GM12878 (cell line): ENCODE results near the gene PIK3R3. TPM values are rescaled to one million over a fixed set of nuclear protein-coding genes. Genes with fewer than 3 reads are reported as not detected.

Source experiments
- ATAC-seq: fragments of 200-7000 bp; cut with Tn5 transposase; 3 replicates; pipeline ENCODE4 v1.9.1; 2020; ENCODE audit warnings: mild to moderate bottlenecking, moderate library complexity
- BruUV-seq: library from RNA; stranded (reverse); fragments of 400-500 nt; replicated peaks from 2 replicates; lab custom pipeline; 2021; lab: Mats Ljungman, UMichigan
- CTCF ChIA-PET: fragments of 300-600 bp; sonication (Branson Sonifier 250); formaldehyde crosslinking; extraction: SDS; loops from one replicate; lab custom pipeline; 2021; ENCODE audit warnings: inconsistent platforms; lab: Yijun Ruan, JAX
- POLR2A ChIA-PET: fragments of 350-600 bp; formaldehyde crosslinking; extraction: SDS; loops from one replicate; lab custom pipeline; 2021; ENCODE audit warnings: inconsistent platforms; lab: Charles Lee
- RAD21 ChIA-PET: fragments of 300-600 bp; sonication (Branson Sonifier 250); formaldehyde crosslinking; loops from one replicate; lab custom pipeline; 2023; ENCODE audit warnings: antibody characterized with exemption; ENCODE audit not compliant: unreplicated experiment; lab: Charles Lee
- SMC1A ChIA-PET: fragments of 300-600 bp; sonication (Branson Sonifier 250); formaldehyde crosslinking; loops from one replicate; lab custom pipeline; 2023; ENCODE audit not compliant: unreplicated experiment, uncharacterized antibody; lab: Charles Lee
- DNase-seq: peaks from one replicate; pipeline ENCODE4 v3.0.0-alpha.2; 2011; ENCODE audit warnings: low read depth, low spot score
- FAIRE-seq: peaks from 3 replicates; lab custom pipeline; 2011; peaks lifted over from hg19 to GRCh38; lab: Jason Lieb, UNC
- H2AFZ ChIP-seq: 2 replicates; pipeline ENCODE4 v1.6.0; 2011; ENCODE audit warnings: low read depth, low read length, control low read depth; ENCODE audit not compliant: control insufficient read depth
- H3K27ac ChIP-seq: 2 replicates; pipeline ENCODE4 v1.5.1; 2011; ENCODE audit warnings: control low read depth; ENCODE audit not compliant: control insufficient read depth, insufficient read depth
- H3K27me3 ChIP-seq, 2 experiments: replicated peaks in 1 of 2; 2 replicates each; pipeline versions ENCODE4 v1.6.0 to v1.6.1; 2011; ENCODE audit warnings: low read length in 1 of 2; ENCODE audit not compliant: control insufficient read depth in 2 of 2, insufficient read depth in 2 of 2
- H3K36me3 ChIP-seq, 2 experiments: 2 replicates each; pipeline ENCODE4 v1.5.1; 2011; ENCODE audit warnings: low read length in 1 of 2; ENCODE audit not compliant: control insufficient read depth in 2 of 2, insufficient read depth in 2 of 2
- H3K4me1 ChIP-seq: 2 replicates; pipeline ENCODE4 v1.6.1; 2011; ENCODE audit warnings: mild to moderate bottlenecking, low read length, moderate library complexity, mixed read lengths; ENCODE audit not compliant: control insufficient read depth, insufficient read depth
- H3K4me2 ChIP-seq: 2 replicates; pipeline ENCODE4 v1.6.0; 2011; ENCODE audit warnings: control low read depth; ENCODE audit not compliant: control insufficient read depth, insufficient read depth
- H3K4me3 ChIP-seq: fragments of 200-600 bp; sonication (generic); 2 replicates; pipeline ENCODE4 v1.5.1; 2016
- H3K79me2 ChIP-seq: 2 replicates; pipeline ENCODE4 v1.6.0; 2011; ENCODE audit warnings: low read length; ENCODE audit not compliant: control insufficient read depth, insufficient read depth
- H3K9ac ChIP-seq: 2 replicates; pipeline ENCODE4 v1.8.0; 2011; ENCODE audit warnings: low read length, control low read depth, mixed read lengths; ENCODE audit not compliant: control insufficient read depth, insufficient read depth
- H3K9me3 ChIP-seq: replicated peaks from 3 replicates; pipeline ENCODE4 v1.5.1; 2011; ENCODE audit warnings: mild to moderate bottlenecking, low read length; ENCODE audit not compliant: control insufficient read depth, insufficient read depth
- H4K20me1 ChIP-seq: 2 replicates; pipeline ENCODE4 v1.6.0; 2011; ENCODE audit not compliant: control insufficient read depth, insufficient read depth
- BCL3 ChIP-seq: IDR thresholded peaks from 2 replicates; pipeline ENCODE4 v1.6.1; 2011; ENCODE audit warnings: borderline replicate concordance, low read depth, mild to moderate bottlenecking, moderate library complexity, low read length; ENCODE audit not compliant: insufficient read depth, poor library complexity, severe bottlenecking
- BCLAF1 ChIP-seq: fragments of 450-650 bp; IDR thresholded peaks from 2 replicates; pipeline ENCODE4 v1.6.1; 2017; ENCODE audit warnings: antibody characterized with exemption, mild to moderate bottlenecking, moderate library complexity
- CTCF ChIP-seq, 3 experiments: IDR thresholded peaks in 2 of 3; conservative IDR thresholded peaks in 1 of 3; 2 replicates each; pipeline ENCODE4 v1.5.1; 2011; ENCODE audit warnings: low read depth in 3 of 3, low read length in 3 of 3, mild to moderate bottlenecking in 3 of 3, control low read depth in 2 of 3, moderate library complexity in 2 of 3, inconsistent platforms in 1 of 3, mixed read lengths in 1 of 3; ENCODE audit not compliant: control insufficient read depth in 2 of 3, insufficient read depth in 1 of 3; ENCODE audit errors: extremely low read depth in 1 of 3
- FOXM1 ChIP-seq: IDR thresholded peaks from 2 replicates; pipeline ENCODE4 v1.6.1; 2012; ENCODE audit warnings: low read depth, mild to moderate bottlenecking, inconsistent platforms, low read length, moderate library complexity
- IKZF2 ChIP-seq, 2 experiments: fragments of 450-650 bp; IDR thresholded peaks; 2 replicates each; pipeline ENCODE4 v1.6.1; 2017; ENCODE audit warnings: mild to moderate bottlenecking in 2 of 2, moderate library complexity in 2 of 2
- MTA2 ChIP-seq: fragments of 450-650 bp; IDR thresholded peaks from 2 replicates; pipeline ENCODE4 v1.6.1; 2016; ENCODE audit warnings: low read depth, mild to moderate bottlenecking, moderate library complexity
- MTA3 ChIP-seq: IDR thresholded peaks from 2 replicates; pipeline ENCODE4 v1.6.1; 2012; ENCODE audit warnings: low read length, inconsistent platforms, borderline replicate concordance
- NR2F1 ChIP-seq: fragments of 450-650 bp; conservative IDR thresholded peaks from 2 replicates; pipeline ENCODE4 v1.6.1; 2017; ENCODE audit warnings: mild to moderate bottlenecking
- POLR2A ChIP-seq: IDR thresholded peaks from 2 replicates; pipeline ENCODE4 v1.6.1; 2011; ENCODE audit warnings: low read depth, mild to moderate bottlenecking, low read length
- RELA ChIP-seq: fragments of 450-650 bp; IDR thresholded peaks from 2 replicates; pipeline ENCODE4 v1.8.0; 2014; ENCODE audit warnings: borderline replicate concordance; ENCODE audit not compliant: partially characterized antibody
- RFX5 ChIP-seq: IDR thresholded peaks from 2 replicates; pipeline ENCODE4 v1.6.1; 2011; ENCODE audit warnings: low read depth, low read length, improper control_type of control experiment
- SMARCA5 ChIP-seq: fragments of 450-650 bp; IDR thresholded peaks from 2 replicates; pipeline ENCODE4 v1.6.1; 2017; ENCODE audit warnings: mild to moderate bottlenecking
- SMC3 ChIP-seq: IDR thresholded peaks from 2 replicates; pipeline ENCODE4 v1.6.1; 2011; ENCODE audit warnings: low read length, improper control_type of control experiment, borderline replicate concordance
- SPI1 ChIP-seq: IDR thresholded peaks from 2 replicates; pipeline ENCODE4 v1.6.1; 2011; ENCODE audit warnings: low read depth, mild to moderate bottlenecking, low read length, moderate library complexity, borderline replicate concordance; ENCODE audit not compliant: insufficient read depth
- SREBF1 ChIP-seq: IDR thresholded peaks from 2 replicates; pipeline ENCODE4 v1.6.1; 2012; ENCODE audit warnings: mild to moderate bottlenecking, low read length
- SRF ChIP-seq, 2 experiments: IDR thresholded peaks; 2 replicates each; pipeline ENCODE4 v1.6.1; 2011; ENCODE audit warnings: low read depth in 2 of 2, low read length in 2 of 2, mild to moderate bottlenecking in 1 of 2, moderate library complexity in 1 of 2
- STAT3 ChIP-seq: IDR thresholded peaks from 2 replicates; pipeline ENCODE4 v1.6.1; 2011; ENCODE audit warnings: low read depth, low read length, improper control_type of control experiment
- TCF12 ChIP-seq: IDR thresholded peaks from 2 replicates; pipeline ENCODE4 v1.6.1; 2011; ENCODE audit warnings: low read depth, mild to moderate bottlenecking, low read length
- ZZZ3 ChIP-seq: IDR thresholded peaks from 2 replicates; pipeline ENCODE4 v1.6.1; 2011; ENCODE audit warnings: low read depth; ENCODE audit not compliant: control insufficient read depth, insufficient read length
- WGBS: methylation state at CpG from one replicate; pipeline ENCODE4 v1.1.6; 2016; ENCODE audit warnings: low lambda C conversion rate; ENCODE audit not compliant: insufficient replicate concordance, insufficient coverage; ENCODE audit errors: missing lambda C conversion rate; 5-methylcytosine and 5-hydroxymethylcytosine counted together
- in situ Hi-C: fragments of 300-500 bp; cut with MboI; formaldehyde crosslinking; loops from 9 replicates; pipeline ENCODE4 v1.14.3; 2018; ENCODE audit warnings: mixed read lengths
- intact Hi-C: fragments of 100-400 bp; cut with micrococcal nuclease; formaldehyde crosslinking; loops from one replicate; pipeline ENCODE4 v1.14.2; 2022; ENCODE audit not compliant: unreplicated experiment
- polyA plus RNA-seq, 11 experiments: library from polyadenylated mRNA; depleted of rRNA in 4 of 11; unstranded in 6 of 11; stranded (reverse) in 5 of 11; fragments of >200 nt; fragmentation: Nextera tagmentation in 4 of 11; fragmentation: Illumina TruSeq in 1 of 11; extraction: Ambion mirVana in 4 of 11; extraction: Trizol in 1 of 11; gene quantifications; 1 replicate in 1 of 11; 2 replicates in 10 of 11; pipeline versions ENCODE4 v1.2.1 to v1.2.3, GENCODE V29; 2011 to 2016; ENCODE audit warnings: inconsistent platforms in 2 of 11, missing spikeins in 2 of 11, low read depth in 1 of 11
- total RNA-seq, 4 experiments: library from RNA; depleted of rRNA in 3 of 4; stranded (reverse); fragments of >200 nt in 3 of 4; fragmentation: Illumina TruSeq in 1 of 4; extraction: Trizol in 1 of 4; gene quantifications; 2 replicates each; pipeline versions ENCODE4 v1.2.1 to v1.2.3, GENCODE V29; 2013 to 2021

PIK3R3 gene
- total and polyA plus RNA-seq, 10 of the 15 experiments (the other 5 are each of a cell fraction or from before 2014, with no cell fraction given): 4.8 to 27.0 (median 19.8) TPM

GRCh38 chr1:46065405-46065804, 67.0 kb downstream of the PIK3R3 start (continued):
- TF ChIP-seq MTA2 (no peak), FOXM1 (no peak), SMC3 (no peak), IKZF2 (IDR thresholded peaks at IDR 0.05) (no peak), ZZZ3 (no peak), STAT3 (no peak), MTA3 (no peak), RELA (no peak)

GRCh38 chr1:46064708-46065107, 67.7 kb downstream of the PIK3R3 start:
- ChIA-PET SMC1A (interaction anchor here (0.7 to 6.3 kb wide), 12 partner anchors 10 to 119 kb away, joined by 3 to 43 read pairs (median 4); partner anchors contain the start of gene PIK3R3), RAD21 (interaction anchor here (0.9 to 4.0 kb wide), 8 partner anchors 20 to 96 kb away, joined by 3 to 20 read pairs (median 6); no protein-coding TSS in a partner anchor), POLR2A (interaction anchor here (0.7 to 2.7 kb wide), 5 partner anchors 23 to 70 kb away, joined by 3 to 8 read pairs (median 4); partner anchors contain the start of gene PIK3R3), CTCF (interaction anchor here (0.6 to 1.5 kb wide), 6 partner anchors 10 to 159 kb away, joined by 3 to 10 read pairs (median 4); no protein-coding TSS in a partner anchor)
- Histone ChIP-seq H3K9me3 (no peaks in the 10 kb centered on the region), H4K20me1 (no peaks in the 10 kb centered on the region), H3K79me2 (no peaks in the 10 kb centered on the region), H3K9ac (no peak overlapping the region), H3K36me3 (peaks cover 3 to 11% of the 10 kb centered on the region in 2 experiments), H3K4me1 (peaks cover 9% of the 10 kb centered on the region), H3K4me2 (no peak overlapping the region), H3K4me3 (no peak overlapping the region), H3K27me3 (no peaks in the 10 kb centered on the region), H3K27ac (no peak overlapping the region), H2AFZ (no peak overlapping the region)
- DNase-seq (no peak), FAIRE-seq (no peak), ATAC-seq (no peak)
- intact Hi-C loops (loop anchor here (5.0 kb wide), 1 partner anchor 68 kb away; the partner anchor contains the start of gene PIK3R3), in situ Hi-C loops (no loop called here)
- no TSS peak for BruUV-seq
- WGBS: 96% methylated on average over 1 of the region's 1 CpG
- TF ChIP-seq ZZZ3: no peak
- TF ChIP-seq CTCF (IDR thresholded peaks at IDR 0.05 in 2 of 3, conservative IDR thresholded peaks at IDR 0.05 in 1 of 3; ENCODE audit: control insufficient read depth in 2 of 3, extremely low read depth in 1 of 3, insufficient read depth in 1 of 3, low read depth in 3 of 3, low read length in 3 of 3): no peak
- TF ChIP-seq RFX5: no peak
- no peak for TF ChIP-seq IKZF2 (IDR thresholded peaks at IDR 0.05)
- TF ChIP-seq SMARCA5: no peak
- TF ChIP-seq SRF (IDR thresholded peaks at IDR 0.05; ENCODE audit: low read depth in 2 of 2, low read length in 2 of 2): no peak
- no peak for TF ChIP-seq TCF12
- no peak for TF ChIP-seq BCL3
- TF ChIP-seq SREBF1: no peak
- TF ChIP-seq SPI1: no peak
- TF ChIP-seq BCLAF1: no peak
- no peak for TF ChIP-seq NR2F1
- no peak for TF ChIP-seq POLR2A
